A549 (cell line): Measurements from ENCODE around the gene DNMT3A. TPM values are rescaled to one million over a fixed set of nuclear protein-coding genes. Genes with fewer than 3 reads are reported as not detected.
A peak's percentile ranks its signal among the peaks of the same experiment; 100 is the strongest.

Source experiments
- ATAC-seq, 2 experiments: fragments of 200-7000 bp in 1 of 2; fragments of >200 bp in 1 of 2; cut with Nextera tagmentation in 1 of 2; cut with Tn5 transposase in 1 of 2; 3 replicates each; pipeline versions ENCODE4 v1.8.0 to v1.9.1; 2018 to 2020; ENCODE audit warnings: mild to moderate bottlenecking in 1 of 2, moderate library complexity in 1 of 2
- CTCF ChIA-PET: fragments of 300-600 bp; sonication (Branson Sonifier 250); formaldehyde crosslinking; extraction: SDS; loops from one replicate; lab custom pipeline; 2021; ENCODE audit warnings: antibody characterized with exemption, inconsistent platforms; lab: Yijun Ruan, JAX
- POLR2A ChIA-PET: fragments of 350-600 bp; formaldehyde crosslinking; extraction: SDS; loops from one replicate; lab custom pipeline; 2021; ENCODE audit warnings: antibody characterized with exemption, inconsistent platforms; lab: Yijun Ruan, JAX
- DNase-seq, 2 experiments: peaks; one replicate each; pipeline versions ENCODE4 v3.0.0 to v3.0.0-alpha.2; 2011 to 2016; ENCODE audit warnings: low read depth in 1 of 2, low spot score in 1 of 2
- FAIRE-seq: peaks from 2 replicates; lab custom pipeline; 2011; peaks lifted over from hg19 to GRCh38; lab: Jason Lieb, UNC
- H3K27ac ChIP-seq, 2 experiments: fragments of >200 bp; sonication (Bioruptor Twin); formaldehyde crosslinking; 3 replicates each; pipeline ENCODE4 v1.5.1; 2016 to 2017
- H3K4me1 ChIP-seq: fragments of >200 bp; sonication (Bioruptor Twin); formaldehyde crosslinking; 3 replicates; pipeline ENCODE4 v1.6.1; 2016
- H3K4me2 ChIP-seq: fragments of >200 bp; sonication (Bioruptor Twin); formaldehyde crosslinking; 3 replicates; pipeline ENCODE4 v1.6.1; 2016
- H3K4me3 ChIP-seq: fragments of >200 bp; sonication (Bioruptor Twin); formaldehyde crosslinking; 3 replicates; pipeline ENCODE4 v1.5.1; 2016
- H3K9me3 ChIP-seq: fragments of >200 bp; sonication (Bioruptor Twin); formaldehyde crosslinking; 3 replicates; pipeline ENCODE4 v1.6.1; 2016
- BHLHE40 ChIP-seq: IDR thresholded peaks from 2 replicates; pipeline ENCODE4 v1.6.1; 2012; ENCODE audit warnings: low read depth, low read length, inconsistent platforms
- CEBPB ChIP-seq, 2 experiments: fragments of >200 bp in 1 of 2; sonication (Bioruptor Twin) in 1 of 2; formaldehyde crosslinking in 1 of 2; IDR thresholded peaks; 2 replicates each; pipeline ENCODE4 v1.6.1; 2012 to 2016
- CHD2 ChIP-seq: fragments of 150-350 bp; IDR thresholded peaks from 2 replicates; pipeline ENCODE4 v1.6.1; 2014; ENCODE audit warnings: low read length; ENCODE audit not compliant: partially characterized antibody
- EHF ChIP-seq: fragments of 250-450 bp; sonication (Bioruptor Pico); IDR thresholded peaks from 2 replicates; pipeline ENCODE4 v1.5.0; 2020; ENCODE audit warnings: mild to moderate bottlenecking
- EHMT2 ChIP-seq: fragments of 200-600 bp; sonication (generic); IDR thresholded peaks from 2 replicates; pipeline ENCODE4 v1.6.1; 2016; ENCODE audit warnings: antibody characterized with exemption, low read depth, mild to moderate bottlenecking, moderate library complexity
- FOSB ChIP-seq: fragments of 250-450 bp; sonication (Bioruptor Pico); IDR thresholded peaks from 2 replicates; pipeline ENCODE4 v1.5.0; 2020; ENCODE audit warnings: mild to moderate bottlenecking, moderate library complexity
- FOSL2 ChIP-seq, 2 experiments: fragments of 450-650 bp in 1 of 2; fragments of >200 bp in 1 of 2; sonication (Bioruptor Twin) in 1 of 2; formaldehyde crosslinking; IDR thresholded peaks; 2 replicates each; pipeline versions ENCODE4 v1.5.0 to v1.6.1; 2016 to 2020; ENCODE audit warnings: mild to moderate bottlenecking in 1 of 2, moderate library complexity in 1 of 2
- FOXS1 ChIP-seq: fragments of 250-450 bp; sonication (Bioruptor Pico); IDR thresholded peaks from 2 replicates; pipeline ENCODE4 v1.5.0; 2020; ENCODE audit warnings: mild to moderate bottlenecking, moderate library complexity
- GATA3 ChIP-seq: IDR thresholded peaks from 2 replicates; pipeline ENCODE4 v1.6.1; 2012; ENCODE audit warnings: borderline replicate concordance
- MAFK ChIP-seq: fragments of 450-650 bp; IDR thresholded peaks from 2 replicates; pipeline ENCODE4 v1.6.1; 2014; ENCODE audit not compliant: partially characterized antibody
- MYC ChIP-seq: IDR thresholded peaks from 2 replicates; pipeline ENCODE4 v1.6.1; 2012; ENCODE audit warnings: mild to moderate bottlenecking, inconsistent platforms, low read length, improper control_type of control experiment, borderline replicate concordance
- PHF8 ChIP-seq: fragments of 200-600 bp; sonication (generic); IDR thresholded peaks from 2 replicates; pipeline ENCODE4 v1.6.1; 2016; ENCODE audit warnings: low read depth, mild to moderate bottlenecking, antibody characterized with exemption, moderate library complexity, borderline replicate concordance
- POLR2AphosphoS2 ChIP-seq: conservative IDR thresholded peaks from 2 replicates; pipeline ENCODE4 v1.6.1; 2012; ENCODE audit warnings: low read length, improper control_type of control experiment, inconsistent platforms
- WGBS: methylation state at CpG from one replicate; pipeline ENCODE4 v1.1.6; 2017; ENCODE audit errors: missing lambda C conversion rate; 5-methylcytosine and 5-hydroxymethylcytosine counted together
- polyA plus RNA-seq, 4 experiments: library from polyadenylated mRNA; depleted of rRNA in 3 of 4; stranded (reverse); fragments of >200 nt; fragmentation: RNase III in 1 of 4; extraction: RNeasy Plus Mini Kit Qiagen cat#74134 plus additional on column Dnase treatment in 1 of 4; gene quantifications; 2 replicates in 3 of 4; 3 replicates in 1 of 4; pipeline ENCODE4 v1.2.3, GENCODE V29; 2011 to 2017
- TF ChIP-seq, protein P1 (sequence below): fragments of 450-650 bp; IDR thresholded peaks from 2 replicates; pipeline ENCODE4 v1.6.1; 2014; ENCODE audit warnings: antibody characterized with exemption
- TF ChIP-seq, protein P2 (sequence below): fragments of 250-450 bp; sonication (Bioruptor Pico); IDR thresholded peaks from 2 replicates; pipeline ENCODE4 v1.5.0; 2021; ENCODE audit warnings: mild to moderate bottlenecking, moderate library complexity, borderline replicate concordance
- TF ChIP-seq, protein P3 (sequence below): fragments of >200 bp; sonication (Bioruptor Twin); formaldehyde crosslinking; IDR thresholded peaks from 3 replicates; pipeline ENCODE4 v1.6.1; 2016

The DNMT3A gene
- polyA plus RNA-seq, 2 of the 4 experiments (the other 2 are of a cell fraction) = 4.4 to 11.9 TPM

DNA sequence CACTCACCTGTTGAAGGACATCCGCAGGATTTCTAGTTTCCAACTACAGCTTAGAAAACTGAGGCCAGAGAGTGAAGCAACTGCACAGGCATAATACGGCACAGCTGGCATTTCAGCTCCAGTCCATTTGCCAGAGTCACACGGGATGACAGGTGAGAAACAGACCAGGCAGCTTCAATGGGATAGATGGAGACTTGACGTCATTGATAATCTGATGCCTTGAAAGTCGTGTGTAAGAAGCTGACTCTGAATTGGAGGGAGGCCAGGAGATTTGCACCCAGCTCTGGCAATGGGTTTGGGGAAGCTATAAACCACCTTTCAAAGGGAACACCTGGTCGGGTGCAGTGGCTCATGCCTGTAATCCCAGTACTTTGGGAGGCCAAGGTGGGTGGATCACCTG, 12.4 kb upstream of the DNMT3A start (continued):
- TF ChIP-seq MAFK (no peak), EHF (CRISPR knock-in tag) (no peak), CEBPB (IDR thresholded peaks at IDR 0.05) (no peak)

DNA sequence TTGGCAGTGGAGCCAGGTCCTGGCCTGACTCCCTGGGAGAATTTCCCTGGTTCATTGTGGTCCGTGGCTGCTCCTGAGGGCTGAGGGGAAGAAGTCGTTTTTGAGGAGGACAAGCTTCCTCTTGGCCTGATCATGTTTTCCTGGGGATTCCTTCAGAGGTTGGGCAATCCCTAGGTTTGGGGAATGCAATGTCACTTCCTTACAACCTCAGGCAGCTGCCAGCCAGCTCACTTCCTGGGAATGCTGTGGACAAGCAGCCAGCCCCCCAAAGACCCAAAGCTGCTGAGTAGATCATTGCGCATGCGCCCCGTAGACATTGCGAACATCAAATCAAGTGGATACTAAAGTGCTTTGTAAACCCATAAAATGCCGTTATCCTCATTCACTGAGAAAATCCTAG, 7.7 kb upstream of the DNMT3A start:
- CTCF ChIA-PET = interaction anchor here (0.8 to 4.5 kb wide), 5 partner anchors 12 to 315 kb away, joined by 3 to 44 read pairs (median 4); no protein-coding TSS in a partner anchor
- DNase-seq (no peak), FAIRE-seq (no peak), ATAC-seq (peak in 1 of 2 experiments; percentile 44; a peak in 3 of 6 replicates)
- H3K9me3 ChIP-seq = no peaks in the 10 kb centered on the region
- H3K4me2 ChIP-seq = no peak overlapping the region
- POLR2A ChIA-PET = interaction anchor here (1.2 kb wide), 1 partner anchor 13 kb away, joined by 4 read pairs; no protein-coding TSS in a partner anchor
- TF ChIP-seq CEBPB (IDR thresholded peaks at IDR 0.05) (peak in 1 of 2 experiments; percentile 18; a peak in 1 of 4 replicates), PHF8 (no peak)
- TF ChIP-seq, all 56 proteins: peak for 1
- WGBS = 70% methylated on average over 7 of the region's 7 CpGs
- Histone ChIP-seq H3K4me1 (peaks cover 13% of the 10 kb centered on the region), H3K4me3 (no peak overlapping the region), H3K27ac (no peak overlapping the region)

DNA sequence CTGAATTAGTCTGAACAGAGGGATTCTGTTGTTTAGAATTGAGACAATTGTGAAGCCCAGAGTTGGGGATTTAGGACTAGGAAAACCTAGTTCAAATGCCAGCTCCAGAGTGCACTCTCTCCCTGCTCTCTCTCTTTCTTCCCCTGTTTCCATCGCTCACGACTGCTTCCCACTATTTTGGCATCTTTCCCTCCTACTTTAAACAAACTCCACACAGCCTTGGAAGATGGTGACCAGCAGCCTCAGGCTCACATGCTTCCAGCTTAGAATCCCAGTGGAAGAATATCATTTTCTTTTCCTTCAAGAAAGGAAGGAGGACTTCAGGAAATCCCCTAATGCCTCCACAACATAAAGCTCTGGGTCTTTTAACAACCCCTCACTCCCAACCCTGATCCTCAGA, 6.1 kb upstream of the DNMT3A start:
- no peak overlapping the region for H3K4me3 ChIP-seq
- 56% methylated on average over 2 of the region's 2 CpGs for WGBS
- DNase-seq = no peak
- CTCF ChIA-PET = interaction anchor here (0.8 to 4.5 kb wide), 6 partner anchors 9 to 219 kb away, joined by 3 to 44 read pairs (median 5); no protein-coding TSS in a partner anchor
- TF ChIP-seq EHMT2 = no peak
- TF ChIP-seq FOSL2 (IDR thresholded peaks at IDR 0.05) = no peak
- TF ChIP-seq FOSL2 (CRISPR knock-in tag; IDR thresholded peaks at IDR 0.05) = no peak
- TF ChIP-seq CHD2 = no peak
- TF ChIP-seq, protein P1, sequence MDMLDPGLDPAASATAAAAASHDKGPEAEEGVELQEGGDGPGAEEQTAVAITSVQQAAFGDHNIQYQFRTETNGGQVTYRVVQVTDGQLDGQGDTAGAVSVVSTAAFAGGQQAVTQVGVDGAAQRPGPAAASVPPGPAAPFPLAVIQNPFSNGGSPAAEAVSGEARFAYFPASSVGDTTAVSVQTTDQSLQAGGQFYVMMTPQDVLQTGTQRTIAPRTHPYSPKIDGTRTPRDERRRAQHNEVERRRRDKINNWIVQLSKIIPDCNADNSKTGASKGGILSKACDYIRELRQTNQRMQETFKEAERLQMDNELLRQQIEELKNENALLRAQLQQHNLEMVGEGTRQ = no peak
- no peak for TF ChIP-seq GATA3
- TF ChIP-seq BHLHE40 = no peak
- no peak for TF ChIP-seq FOSB (CRISPR knock-in tag)
- no peak for TF ChIP-seq EHF (CRISPR knock-in tag)
- TF ChIP-seq, protein P2, sequence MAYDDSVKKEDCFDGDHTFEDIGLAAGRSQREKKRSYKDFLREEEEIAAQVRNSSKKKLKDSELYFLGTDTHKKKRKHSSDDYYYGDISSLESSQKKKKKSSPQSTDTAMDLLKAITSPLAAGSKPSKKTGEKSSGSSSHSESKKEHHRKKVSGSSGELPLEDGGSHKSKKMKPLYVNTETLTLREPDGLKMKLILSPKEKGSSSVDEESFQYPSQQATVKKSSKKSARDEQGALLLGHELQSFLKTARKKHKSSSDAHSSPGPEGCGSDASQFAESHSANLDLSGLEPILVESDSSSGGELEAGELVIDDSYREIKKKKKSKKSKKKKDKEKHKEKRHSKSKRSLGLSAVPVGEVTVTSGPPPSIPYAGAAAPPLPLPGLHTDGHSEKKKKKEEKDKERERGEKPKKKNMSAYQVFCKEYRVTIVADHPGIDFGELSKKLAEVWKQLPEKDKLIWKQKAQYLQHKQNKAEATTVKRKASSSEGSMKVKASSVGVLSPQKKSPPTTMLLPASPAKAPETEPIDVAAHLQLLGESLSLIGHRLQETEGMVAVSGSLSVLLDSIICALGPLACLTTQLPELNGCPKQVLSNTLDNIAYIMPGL (CRISPR knock-in tag) = no peak
- no peak for TF ChIP-seq POLR2AphosphoS2
- TF ChIP-seq, protein P3, sequence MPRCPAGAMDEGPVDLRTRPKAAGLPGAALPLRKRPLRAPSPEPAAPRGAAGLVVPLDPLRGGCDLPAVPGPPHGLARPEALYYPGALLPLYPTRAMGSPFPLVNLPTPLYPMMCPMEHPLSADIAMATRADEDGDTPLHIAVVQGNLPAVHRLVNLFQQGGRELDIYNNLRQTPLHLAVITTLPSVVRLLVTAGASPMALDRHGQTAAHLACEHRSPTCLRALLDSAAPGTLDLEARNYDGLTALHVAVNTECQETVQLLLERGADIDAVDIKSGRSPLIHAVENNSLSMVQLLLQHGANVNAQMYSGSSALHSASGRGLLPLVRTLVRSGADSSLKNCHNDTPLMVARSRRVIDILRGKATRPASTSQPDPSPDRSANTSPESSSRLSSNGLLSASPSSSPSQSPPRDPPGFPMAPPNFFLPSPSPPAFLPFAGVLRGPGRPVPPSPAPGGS = no peak
- no peak for TF ChIP-seq FOXS1 (CRISPR knock-in tag)
- TF ChIP-seq MYC = no peak
- peak overlapping the region in 1 of 2 experiments; percentile 32; a peak in 2 of 6 replicates for H3K27ac ChIP-seq
- peak; percentile 12 to 22; a peak in 3 of 6 replicates for ATAC-seq
- FAIRE-seq = no peak
- H3K4me1 ChIP-seq = peaks cover 15% of the 10 kb centered on the region
- POLR2A ChIA-PET = no interaction called here
- no peak overlapping the region for H3K4me2 ChIP-seq
- no peaks in the 10 kb centered on the region for H3K9me3 ChIP-seq
